Stimulated activated effector memory CD8-positive, alpha-beta T cell treated with anti-CD3 and anti-CD28 coated beads, Interleukin-12 subunit alpha, Interleukin-12 subunit beta, amount 100 ng/mL, for 72 hours (primary cell): ENCODE data around the gene ZNF182.
"Not testable (repeated sequence)": the region's sequence is repeated elsewhere in the genome, so short reads cannot be mapped to it uniquely, and the experiment has no call there.

Experiments
- ATAC-seq: fragments of 150-1000 bp; cut with Tn5 transposase; 2 replicates; pipeline ENCODE4 v1.10.0; 2021
- DNase-seq, 2 donors: peaks; one replicate each; pipeline ENCODE4 v3.0.0; 2021 to 2022; ENCODE audit warnings: low spot score in 2 of 2
- H3K27ac Mint-ChIP-seq: one replicate; pipeline ENCODE4 v1.8.0; 2022; ENCODE audit warnings: mild to moderate bottlenecking, mixed read lengths
- H3K36me3 Mint-ChIP-seq: one replicate; pipeline ENCODE4 v1.8.0; 2022; ENCODE audit warnings: mild to moderate bottlenecking, mixed read lengths
- H3K4me1 Mint-ChIP-seq: one replicate; pipeline ENCODE4 v1.8.0; 2022; ENCODE audit warnings: mixed read lengths
- H3K4me3 Mint-ChIP-seq: one replicate; pipeline ENCODE4 v1.8.0; 2022; ENCODE audit warnings: mild to moderate bottlenecking, mixed read lengths
- H3K9me3 Mint-ChIP-seq: one replicate; pipeline ENCODE4 v1.8.0; 2022; ENCODE audit warnings: mixed read lengths

The ZNF182 gene

GRCh38 chrX:47958761-47959342 is 44.9 kb downstream of the ZNF182 start:
- ATAC-seq (peak; percentile 63), DNase-seq (no peak)
- no peaks in the 10 kb centered on the region for H3K36me3 Mint-ChIP-seq
- no peaks in the 10 kb centered on the region for H3K9me3 Mint-ChIP-seq
- no peaks in the 10 kb centered on the region for H3K4me1 Mint-ChIP-seq
- H3K27ac Mint-ChIP-seq: no peak overlapping the region
- no peak overlapping the region for H3K4me3 Mint-ChIP-seq

- DNase-seq, H3K36me3 Mint-ChIP-seq, ATAC-seq, H3K4me3 Mint-ChIP-seq, H3K27ac Mint-ChIP-seq, H3K4me1 Mint-ChIP-seq, H3K9me3 Mint-ChIP-seq: not testable (repeated sequence)
Observed at GRCh38 chrX:47958206-47958605, 45.6 kb downstream of the ZNF182 start.

GRCh38 chrX:47956016-47956415 is 47.8 kb downstream of the ZNF182 start:
- H3K4me3 Mint-ChIP-seq: no peak overlapping the region
- DNase-seq: no peak
- no peaks in the 10 kb centered on the region for H3K4me1 Mint-ChIP-seq
- peaks cover 4% of the 10 kb centered on the region for H3K9me3 Mint-ChIP-seq
- H3K36me3 Mint-ChIP-seq: no peaks in the 10 kb centered on the region
- ATAC-seq: no peak
- H3K27ac Mint-ChIP-seq: no peak overlapping the region

- not testable (repeated sequence) for H3K4me3 Mint-ChIP-seq, H3K9me3 Mint-ChIP-seq, H3K4me1 Mint-ChIP-seq, ATAC-seq, H3K36me3 Mint-ChIP-seq, DNase-seq, H3K27ac Mint-ChIP-seq
Observed at GRCh38 chrX:47955295-47955694, 48.5 kb downstream of the ZNF182 start.

GRCh38 chrX:47941423-47941822 is 62.4 kb downstream of the ZNF182 start:
- Mint-ChIP-seq H3K4me3 (no peak overlapping the region), H3K27ac (no peak overlapping the region), H3K4me1 (no peaks in the 10 kb centered on the region), H3K9me3 (peaks cover 2% of the 10 kb centered on the region), H3K36me3 (no peaks in the 10 kb centered on the region)
- ATAC-seq (peak; percentile 86), DNase-seq (no peak)

- no peak overlapping the region for H3K27ac Mint-ChIP-seq
- H3K9me3 Mint-ChIP-seq: peaks cover 2% of the 10 kb centered on the region
- no peaks in the 10 kb centered on the region for H3K36me3 Mint-ChIP-seq
- no peak for DNase-seq
- H3K4me1 Mint-ChIP-seq: no peaks in the 10 kb centered on the region
- no peak for ATAC-seq
- H3K4me3 Mint-ChIP-seq: no peak overlapping the region
Observed at GRCh38 chrX:47940448-47940847, 63.3 kb downstream of the ZNF182 start.

- H3K27ac Mint-ChIP-seq: no peak overlapping the region
- no peak for ATAC-seq
- H3K4me3 Mint-ChIP-seq: no peak overlapping the region
Observed at GRCh38 chrX:47936940-47937317, 66.9 kb downstream of the ZNF182 start.

GRCh38 chrX:47936224-47936939 is 67.4 kb downstream of the ZNF182 start:
- Mint-ChIP-seq H3K27ac (no peak overlapping the region), H3K9me3 (no peaks in the 10 kb centered on the region), H3K4me1 (no peaks in the 10 kb centered on the region), H3K36me3 (no peaks in the 10 kb centered on the region), H3K4me3 (no peak overlapping the region)
- ATAC-seq (peak; percentile 36), DNase-seq (no peak)

More at GRCh38 chrX:47936940-47937317, 66.9 kb downstream of the ZNF182 start:
- Mint-ChIP-seq H3K4me1 (no peaks in the 10 kb centered on the region), H3K36me3 (no peaks in the 10 kb centered on the region), H3K9me3 (no peaks in the 10 kb centered on the region)
- DNase-seq: no peak

- no peak for ATAC-seq
- no peak for DNase-seq
- Mint-ChIP-seq H3K4me3 (no peak overlapping the region), H3K27ac (no peak overlapping the region), H3K36me3 (no peaks in the 10 kb centered on the region), H3K4me1 (no peaks in the 10 kb centered on the region), H3K9me3 (no peaks in the 10 kb centered on the region)
Observed at GRCh38 chrX:47933946-47934345, 69.8 kb downstream of the ZNF182 start.

GRCh38 chrX:47931970-47932369 is 71.8 kb downstream of the ZNF182 start:
- H3K36me3 Mint-ChIP-seq, DNase-seq, H3K9me3 Mint-ChIP-seq, H3K4me3 Mint-ChIP-seq, H3K27ac Mint-ChIP-seq, H3K4me1 Mint-ChIP-seq, ATAC-seq: not testable (repeated sequence)

- H3K36me3 Mint-ChIP-seq: no peaks in the 10 kb centered on the region
- no peak overlapping the region for H3K27ac Mint-ChIP-seq
- H3K9me3 Mint-ChIP-seq: no peaks in the 10 kb centered on the region
- H3K4me3 Mint-ChIP-seq: no peak overlapping the region
- ATAC-seq: no peak
- DNase-seq: no peak
- no peaks in the 10 kb centered on the region for H3K4me1 Mint-ChIP-seq
Observed at GRCh38 chrX:47927212-47927611, 76.6 kb downstream of the ZNF182 start.
